Endothelial cell of umbilical vein (primary cell): Measurements from ENCODE around the gene C1QTNF5. TPM values are rescaled to one million over a fixed set of nuclear protein-coding genes. Genes with fewer than 3 reads are reported as not detected.

Experiments
- BruUV-seq: library from RNA; stranded (reverse); fragments of 400-500 nt; replicated peaks from 2 replicates; lab custom pipeline; 2021; lab: Mats Ljungman, UMichigan
- CTCF ChIA-PET: fragments of 300-600, 350-600 bp; sonication (Branson Sonifier 250); formaldehyde crosslinking; loops from one replicate; lab custom pipeline; 2021; ENCODE audit warnings: antibody characterized with exemption, inconsistent platforms; lab: Charles Lee
- POLR2A ChIA-PET: fragments of 300-600, 350-600 bp; sonication (Branson Sonifier 250); formaldehyde crosslinking; loops from one replicate; lab custom pipeline; 2021; ENCODE audit warnings: antibody characterized with exemption, inconsistent platforms; lab: Charles Lee
- DNase-seq: peaks from one replicate; pipeline ENCODE4 v3.0.0-alpha.2; 2011; ENCODE audit warnings: low read depth, low spot score
- FAIRE-seq: peaks from 2 replicates; lab custom pipeline; 2011; peaks lifted over from hg19 to GRCh38; lab: Jason Lieb, UNC
- H2AFZ ChIP-seq: 2 replicates; pipeline ENCODE4 v1.6.0; 2012; ENCODE audit warnings: low read depth, low read length, control low read depth, inconsistent platforms
- H3K27ac ChIP-seq: 2 replicates; pipeline ENCODE4 v1.5.1; 2011; ENCODE audit warnings: low read depth, mild to moderate bottlenecking, control low read depth, low read length, moderate library complexity; ENCODE audit not compliant: insufficient read depth
- H3K27me3 ChIP-seq, 2 experiments: 2 replicates each; pipeline versions ENCODE4 v1.6.0 to v1.6.1; 2011; ENCODE audit warnings: low read length in 2 of 2, mixed read lengths in 1 of 2; ENCODE audit not compliant: control insufficient read depth in 2 of 2, insufficient read depth in 2 of 2
- H3K36me3 ChIP-seq, 2 experiments: 2 replicates in 1 of 2; 3 replicates in 1 of 2; pipeline ENCODE4 v1.5.1; 2011; ENCODE audit warnings: low read length in 2 of 2, mild to moderate bottlenecking in 1 of 2, moderate library complexity in 1 of 2; ENCODE audit not compliant: control insufficient read depth in 2 of 2, insufficient read depth in 2 of 2; ENCODE audit errors: extremely low read depth in 1 of 2
- H3K4me1 ChIP-seq: 3 replicates; pipeline ENCODE4 v1.5.1; 2011; ENCODE audit warnings: mild to moderate bottlenecking, low read length; ENCODE audit not compliant: control insufficient read depth, insufficient read depth; ENCODE audit errors: extremely low read depth
- H3K4me2 ChIP-seq: 2 replicates; pipeline ENCODE4 v1.6.1; 2011; ENCODE audit warnings: low read length, control low read depth, mixed read lengths; ENCODE audit not compliant: insufficient read depth
- H3K4me3 ChIP-seq, 3 experiments: fragments of 200-600 bp in 1 of 3; sonication (generic), shearing (Covaris generic) in 1 of 3; replicated peaks in 1 of 3; 2 replicates each; pipeline ENCODE4 v1.5.1; 2011 to 2016; ENCODE audit warnings: control low read depth in 3 of 3, low read length in 3 of 3, mild to moderate bottlenecking in 2 of 3, inconsistent platforms in 1 of 3, low read depth in 1 of 3, moderate library complexity in 1 of 3; ENCODE audit not compliant: insufficient read depth in 1 of 3
- H3K79me2 ChIP-seq: 2 replicates; pipeline ENCODE4 v1.6.0; 2012; ENCODE audit warnings: low read length, inconsistent platforms; ENCODE audit not compliant: control insufficient read depth, insufficient read depth
- H3K9ac ChIP-seq: replicated peaks from 2 replicates; pipeline ENCODE3; 2011; ENCODE audit warnings: low read length, control low read depth; ENCODE audit not compliant: insufficient read depth; ENCODE audit errors: extremely low read depth
- H3K9me1 ChIP-seq: replicated peaks from 3 replicates; pipeline ENCODE4 v1.6.0; 2011; ENCODE audit warnings: mild to moderate bottlenecking, low read length; ENCODE audit not compliant: control insufficient read depth, insufficient read depth; ENCODE audit errors: extremely low read depth
- H3K9me3 ChIP-seq: replicated peaks from 2 replicates; pipeline ENCODE4 v1.5.1; 2012; ENCODE audit warnings: low read length, inconsistent platforms; ENCODE audit not compliant: control insufficient read depth, insufficient read depth
- H4K20me1 ChIP-seq: replicated peaks from 2 replicates; pipeline ENCODE3; 2011; ENCODE audit warnings: mild to moderate bottlenecking, low read length; ENCODE audit not compliant: control insufficient read depth, insufficient read depth; ENCODE audit errors: extremely low read depth
- CTCF ChIP-seq, 2 donors: IDR thresholded peaks; 1 replicate in 1 of 2; 2 replicates in 1 of 2; pipeline ENCODE4 v1.5.1; 2011; ENCODE audit warnings: low read length in 2 of 2, mild to moderate bottlenecking in 2 of 2, moderate library complexity in 2 of 2, control low read depth in 1 of 2, inconsistent platforms in 1 of 2, low read depth in 1 of 2; ENCODE audit not compliant: insufficient read depth in 1 of 2; ENCODE audit errors: extremely low read depth in 1 of 2
- FOS ChIP-seq: IDR thresholded peaks from 2 replicates; pipeline ENCODE4 v1.6.1; 2011; ENCODE audit warnings: mild to moderate bottlenecking, low read length, moderate library complexity, borderline replicate concordance; ENCODE audit not compliant: insufficient read depth
- JUN ChIP-seq: IDR thresholded peaks from 2 replicates; pipeline ENCODE4 v1.6.1; 2011; ENCODE audit warnings: borderline replicate concordance, low read depth; ENCODE audit not compliant: insufficient read length, insufficient read depth
- MAX ChIP-seq: IDR thresholded peaks from 2 replicates; pipeline ENCODE4 v1.6.1; 2011; ENCODE audit not compliant: insufficient read depth, insufficient read length
- MYC ChIP-seq: IDR thresholded peaks from one replicate; pipeline ENCODE4 v1.6.1; 2011; ENCODE audit warnings: mild to moderate bottlenecking, low read depth, low read length
- POLR2A ChIP-seq: IDR thresholded peaks from 2 replicates; pipeline ENCODE4 v1.6.1; 2012; ENCODE audit warnings: low read depth, mild to moderate bottlenecking, control low read depth, low read length
- dilution Hi-C: fragments of 300-500 bp; cut with MboI; formaldehyde crosslinking; loops from one replicate; pipeline ENCODE4 v1.15.0; 2019; ENCODE audit warnings: low sequenced_read_pairs; ENCODE audit not compliant: extremely low pct_ligation_motif_present
- intact Hi-C: fragments of 100-400 bp; cut with micrococcal nuclease; formaldehyde crosslinking; loops from one replicate; pipeline ENCODE4 v1.10.0; 2022
- polyA plus RNA-seq, 4 experiments: library from polyadenylated mRNA; depleted of rRNA in 3 of 4; stranded (reverse) in 3 of 4; unstranded in 1 of 4; fragments of >200 nt; gene quantifications; 2 replicates each; pipeline versions ENCODE4 v1.2.1 to v1.2.3, GENCODE V29; 2011 to 2012; ENCODE audit warnings: missing spikeins in 1 of 4
- total RNA-seq: library from RNA; stranded (reverse); gene quantifications from 2 replicates; pipeline ENCODE4 v1.2.3, GENCODE V29; 2021

C1QTNF5 gene
- total and polyA plus RNA-seq, 2 donors (not counting 3 experiments of a cell fraction or from before 2014, with no cell fraction given), result 126 to 201 TPM

GRCh38 chr11:119377112-119377901, 36.6 kb upstream of the C1QTNF5 start:
- Histone ChIP-seq H2AFZ (no peak overlapping the region), H3K9ac (no peak overlapping the region), H3K4me2 (no peak overlapping the region), H3K27me3 (peaks cover 0 to 7% of the 10 kb centered on the region in 2 experiments), H3K9me1 (no peaks in the 10 kb centered on the region), H3K4me3 (no peak overlapping the region), H3K79me2 (no peaks in the 10 kb centered on the region), H3K36me3 (no peaks in the 10 kb centered on the region), H4K20me1 (no peaks in the 10 kb centered on the region), H3K4me1 (peaks cover 10% of the 10 kb centered on the region), H3K27ac (no peak overlapping the region), H3K9me3 (no peaks in the 10 kb centered on the region)
- DNase-seq, result no peak
- FAIRE-seq, result no peak
- intact Hi-C loops (no loop called here), dilution Hi-C loops (no loop called here)
- ChIA-PET CTCF (interaction anchor here (0.8 to 11.7 kb wide), 4 partner anchors 9 to 731 kb away, joined by 3 to 154 read pairs (median 70); partner anchors contain the start of gene C1QTNF5), POLR2A (no interaction called here)
- TF ChIP-seq CTCF (IDR thresholded peaks at IDR 0.05; ENCODE audit: extremely low read depth in 1 of 2, insufficient read depth in 1 of 2, low read depth in 1 of 2, low read length in 2 of 2) (no peak), JUN (no peak), MYC (no peak), POLR2A (no peak), FOS (no peak), MAX (no peak)
- no TSS peak for BruUV-seq
